ENCODE results near the gene JAZF1.

JAZF1 gene

DNA sequence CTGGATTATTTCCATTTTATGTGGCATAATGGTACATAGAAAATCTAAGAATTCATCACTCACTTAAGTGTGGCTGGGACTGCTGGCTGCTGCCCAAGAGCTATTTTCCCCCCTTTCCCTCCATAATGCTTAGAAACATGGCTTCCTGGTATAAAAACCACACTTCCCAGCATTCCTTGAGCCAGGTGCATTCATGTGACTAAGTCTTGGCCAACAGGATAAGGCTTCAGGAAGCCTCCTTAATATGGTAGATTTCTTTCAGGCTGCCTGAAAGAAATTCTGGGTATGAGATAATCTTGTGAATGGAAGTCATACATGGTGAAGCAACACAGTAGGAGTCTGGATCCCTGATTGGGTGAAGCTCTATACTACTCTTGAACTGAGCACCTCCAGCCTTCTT is 178.0 kb downstream of the JAZF1 start:
- Histone ChIP-seq H3K27ac (ENCODE audit: low read length, poor library complexity, severe bottlenecking) (no peak overlapping the region), H2AK5ac (ENCODE audit: low read length, severe bottlenecking) (no peak overlapping the region), H4K91ac (ENCODE audit: low read length) (no peak overlapping the region), H3K14ac (ENCODE audit: low read length in 2 of 2) (no peak overlapping the region), H3K23ac (ENCODE audit: low read length in 2 of 2) (no peak overlapping the region), H2BK15ac (ENCODE audit: low read depth, poor library complexity, severe bottlenecking) (no peak overlapping the region), H3K18ac (ENCODE audit: low read depth in 1 of 2, low read length in 2 of 2) (no peak overlapping the region), H2BK120ac (ENCODE audit: low read depth, low read length) (no peak overlapping the region), H3K4me2 (ENCODE audit: low read length, poor library complexity, severe bottlenecking) (no peak overlapping the region), H3K4me3 (ENCODE audit: insufficient read depth in 1 of 2, low read depth in 1 of 2, low read length in 2 of 2) (no peak overlapping the region), H3K27me3 (ENCODE audit: control insufficient read depth in 1 of 2, insufficient read depth in 1 of 2, low read length in 2 of 2) (no peaks in the 10 kb centered on the region), H2BK12ac (ENCODE audit: low read length in 2 of 2) (no peak overlapping the region), H3K9ac (ENCODE audit: low read length) (no peak overlapping the region), H3K79me1 (replicated peaks; ENCODE audit: low read length, poor library complexity, severe bottlenecking) (peaks cover 31% of the 10 kb centered on the region), H2BK5ac (ENCODE audit: low read depth, low read length, poor library complexity, severe bottlenecking) (no peak overlapping the region), H4K8ac (ENCODE audit: low read length) (no peak overlapping the region), H3K4me1 (ENCODE audit: control insufficient read depth, insufficient read depth, low read depth, low read length) (peaks cover 4% of the 10 kb centered on the region), H3K36me3 (ENCODE audit: control insufficient read depth in 1 of 2, insufficient read depth in 2 of 2, low read depth in 1 of 2, low read length in 2 of 2) (no peaks in the 10 kb centered on the region), H2AFZ (ENCODE audit: low read depth, low read length) (no peak overlapping the region), H3K9me3 (ENCODE audit: control insufficient read depth, low read length) (no peaks in the 10 kb centered on the region), H3K4ac (ENCODE audit: low read depth in 1 of 2, low read length in 2 of 2) (no peak overlapping the region)
- no peak for DNase-seq

DNA sequence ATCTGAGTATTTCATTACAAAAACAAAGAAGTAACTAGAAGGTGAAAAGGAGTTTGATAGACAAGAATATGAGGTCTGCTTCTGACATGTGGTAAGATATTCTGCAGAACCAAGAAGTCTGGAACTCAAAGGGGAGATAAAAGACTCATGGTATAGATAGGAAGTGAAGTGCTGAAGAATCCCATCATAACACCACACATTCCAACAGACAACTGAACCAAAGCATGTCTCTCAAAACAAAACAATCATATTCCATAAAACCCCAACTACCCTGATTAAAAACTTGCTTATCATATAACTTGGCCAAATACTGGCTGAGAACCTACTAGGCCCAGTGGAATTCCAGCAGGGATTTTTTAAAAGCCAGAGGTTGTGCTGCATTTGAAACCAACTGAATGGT is 178.7 kb downstream of the JAZF1 start:
- Histone ChIP-seq H3K4me3 (ENCODE audit: insufficient read depth in 1 of 2, low read depth in 1 of 2, low read length in 2 of 2) (no peak overlapping the region), H2BK15ac (ENCODE audit: low read depth, poor library complexity, severe bottlenecking) (no peak overlapping the region), H3K14ac (ENCODE audit: low read length in 2 of 2) (no peak overlapping the region), H3K4me1 (ENCODE audit: control insufficient read depth, insufficient read depth, low read depth, low read length) (peaks cover 4% of the 10 kb centered on the region), H3K79me1 (replicated peaks; ENCODE audit: low read length, poor library complexity, severe bottlenecking) (peaks cover 33% of the 10 kb centered on the region), H2AFZ (ENCODE audit: low read depth, low read length) (no peak overlapping the region), H2BK12ac (ENCODE audit: low read length in 2 of 2) (no peak overlapping the region), H2BK5ac (ENCODE audit: low read depth, low read length, poor library complexity, severe bottlenecking) (no peak overlapping the region), H3K4ac (ENCODE audit: low read depth in 1 of 2, low read length in 2 of 2) (no peak overlapping the region), H3K23ac (ENCODE audit: low read length in 2 of 2) (no peak overlapping the region), H3K4me2 (ENCODE audit: low read length, poor library complexity, severe bottlenecking) (no peak overlapping the region), H3K18ac (ENCODE audit: low read depth in 1 of 2, low read length in 2 of 2) (no peak overlapping the region), H4K8ac (ENCODE audit: low read length) (no peak overlapping the region), H2AK5ac (ENCODE audit: low read length, severe bottlenecking) (no peak overlapping the region), H2BK120ac (ENCODE audit: low read depth, low read length) (no peak overlapping the region), H4K91ac (ENCODE audit: low read length) (no peak overlapping the region), H3K27ac (ENCODE audit: low read length, poor library complexity, severe bottlenecking) (peak overlapping the region; percentile 27), H3K9ac (ENCODE audit: low read length) (no peak overlapping the region), H3K36me3 (ENCODE audit: control insufficient read depth in 1 of 2, insufficient read depth in 2 of 2, low read depth in 1 of 2, low read length in 2 of 2) (no peaks in the 10 kb centered on the region), H3K9me3 (ENCODE audit: control insufficient read depth, low read length) (no peaks in the 10 kb centered on the region), H3K27me3 (ENCODE audit: control insufficient read depth in 1 of 2, insufficient read depth in 1 of 2, low read length in 2 of 2) (no peaks in the 10 kb centered on the region)
- DNase-seq, result no peak

GRCh38 chr7:27999829-28000228 is 180.8 kb downstream of the JAZF1 start:
- H2BK15ac ChIP-seq (ENCODE audit: low read depth, poor library complexity, severe bottlenecking), result no peak overlapping the region
- no peak overlapping the region for H3K23ac ChIP-seq (ENCODE audit: low read length in 2 of 2)
- peaks cover 2% of the 10 kb centered on the region for H3K4me1 ChIP-seq (ENCODE audit: control insufficient read depth, insufficient read depth, low read depth, low read length)
- H3K9me3 ChIP-seq (ENCODE audit: control insufficient read depth, low read length), result no peaks in the 10 kb centered on the region
- H3K4ac ChIP-seq (ENCODE audit: low read depth in 1 of 2, low read length in 2 of 2), result no peak overlapping the region
- no peak overlapping the region for H4K8ac ChIP-seq (ENCODE audit: low read length)
- H3K18ac ChIP-seq (ENCODE audit: low read depth in 1 of 2, low read length in 2 of 2), result no peak overlapping the region
- H3K79me1 ChIP-seq (replicated peaks; ENCODE audit: low read length, poor library complexity, severe bottlenecking), result peaks cover 39% of the 10 kb centered on the region
- WGBS, result 96% methylated on average over 3 of the region's 3 CpGs
- no peak overlapping the region for H3K14ac ChIP-seq (ENCODE audit: low read length in 2 of 2)
- no peak overlapping the region for H3K4me3 ChIP-seq (ENCODE audit: insufficient read depth in 1 of 2, low read depth in 1 of 2, low read length in 2 of 2)
- H2AK5ac ChIP-seq (ENCODE audit: low read length, severe bottlenecking), result no peak overlapping the region
- H3K9ac ChIP-seq (ENCODE audit: low read length), result no peak overlapping the region
- H2BK12ac ChIP-seq (ENCODE audit: low read length in 2 of 2), result no peak overlapping the region
- DNase-seq, result no peak
- H3K36me3 ChIP-seq (ENCODE audit: control insufficient read depth in 1 of 2, insufficient read depth in 2 of 2, low read depth in 1 of 2, low read length in 2 of 2), result no peaks in the 10 kb centered on the region
- H4K91ac ChIP-seq (ENCODE audit: low read length), result no peak overlapping the region
- no peak overlapping the region for H2AFZ ChIP-seq (ENCODE audit: low read depth, low read length)
- H2BK120ac ChIP-seq (ENCODE audit: low read depth, low read length), result no peak overlapping the region
- H3K4me2 ChIP-seq (ENCODE audit: low read length, poor library complexity, severe bottlenecking), result no peak overlapping the region
- H2BK5ac ChIP-seq (ENCODE audit: low read depth, low read length, poor library complexity, severe bottlenecking), result no peak overlapping the region
- no peaks in the 10 kb centered on the region for H3K27me3 ChIP-seq (ENCODE audit: control insufficient read depth in 1 of 2, insufficient read depth in 1 of 2, low read length in 2 of 2)
- no peak overlapping the region for H3K27ac ChIP-seq (ENCODE audit: low read length, poor library complexity, severe bottlenecking)

DNA sequence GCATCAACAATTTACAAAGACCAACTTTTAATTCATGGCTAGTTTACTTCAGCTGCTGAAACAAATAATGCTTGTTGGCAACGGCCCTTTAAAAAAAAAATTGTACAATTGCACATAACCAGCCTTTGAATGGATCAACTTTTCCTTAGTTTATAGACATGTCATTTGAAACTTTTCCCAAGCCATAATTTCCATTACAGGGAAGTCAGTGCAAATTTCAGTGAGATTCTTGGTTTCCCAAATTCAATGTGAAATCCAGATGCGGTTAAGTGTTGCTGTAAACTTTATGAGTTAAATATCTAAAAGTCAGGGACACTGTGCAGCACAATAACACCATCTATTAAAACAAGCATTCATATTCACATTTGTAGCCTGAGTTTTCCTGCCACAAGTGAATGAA is 182.2 kb downstream of the JAZF1 start:
- Histone ChIP-seq H3K4me3 (ENCODE audit: insufficient read depth in 1 of 2, low read depth in 1 of 2, low read length in 2 of 2) (no peak overlapping the region), H3K14ac (ENCODE audit: low read length in 2 of 2) (no peak overlapping the region), H3K4ac (ENCODE audit: low read depth in 1 of 2, low read length in 2 of 2) (no peak overlapping the region), H3K27me3 (ENCODE audit: control insufficient read depth in 1 of 2, insufficient read depth in 1 of 2, low read length in 2 of 2) (no peaks in the 10 kb centered on the region), H3K23ac (ENCODE audit: low read length in 2 of 2) (no peak overlapping the region), H2BK15ac (ENCODE audit: low read depth, poor library complexity, severe bottlenecking) (no peak overlapping the region), H3K9ac (ENCODE audit: low read length) (no peak overlapping the region), H2AK5ac (ENCODE audit: low read length, severe bottlenecking) (no peak overlapping the region), H2BK5ac (ENCODE audit: low read depth, low read length, poor library complexity, severe bottlenecking) (no peak overlapping the region), H3K9me3 (ENCODE audit: control insufficient read depth, low read length) (no peaks in the 10 kb centered on the region), H2AFZ (ENCODE audit: low read depth, low read length) (no peak overlapping the region), H2BK12ac (ENCODE audit: low read length in 2 of 2) (no peak overlapping the region), H2BK120ac (ENCODE audit: low read depth, low read length) (no peak overlapping the region), H3K27ac (ENCODE audit: low read length, poor library complexity, severe bottlenecking) (no peak overlapping the region), H4K91ac (ENCODE audit: low read length) (no peak overlapping the region), H3K4me1 (ENCODE audit: control insufficient read depth, insufficient read depth, low read depth, low read length) (peaks cover 2% of the 10 kb centered on the region), H3K18ac (ENCODE audit: low read depth in 1 of 2, low read length in 2 of 2) (no peak overlapping the region), H4K8ac (ENCODE audit: low read length) (no peak overlapping the region), H3K4me2 (ENCODE audit: low read length, poor library complexity, severe bottlenecking) (no peak overlapping the region), H3K36me3 (ENCODE audit: control insufficient read depth in 1 of 2, insufficient read depth in 2 of 2, low read depth in 1 of 2, low read length in 2 of 2) (no peaks in the 10 kb centered on the region), H3K79me1 (replicated peaks; ENCODE audit: low read length, poor library complexity, severe bottlenecking) (peaks cover 34% of the 10 kb centered on the region)
- WGBS, result 93% methylated on average over 1 of the region's 2 CpGs
- no peak for DNase-seq
